B cell (primary cell): ENCODE data around the gene UBA1. TPM values are rescaled to one million over a fixed set of nuclear protein-coding genes. Genes with fewer than 3 reads are reported as not detected.

Experiments used
- ATAC-seq: fragments of 200-7000 bp; cut with Tn5 transposase; one replicate; pipeline ENCODE4 v1.10.0; 2021; ENCODE audit warnings: low read depth, mild to moderate bottlenecking, moderate number of reproducible peaks, moderate library complexity
- CTCF ChIA-PET: fragments of 350-600 bp; sonication (Branson Sonifier 250); formaldehyde crosslinking; loops from one replicate; lab custom pipeline; 2021; ENCODE audit warnings: antibody characterized with exemption, inconsistent platforms; lab: Charles Lee
- POLR2A ChIA-PET: fragments of 350-600 bp; sonication (Branson Sonifier 250); formaldehyde crosslinking; loops from one replicate; lab custom pipeline; 2021; ENCODE audit warnings: antibody characterized with exemption; lab: Charles Lee
- DNase-seq: peaks from one replicate; pipeline ENCODE4 v3.0.0; 2013
- H2AFZ ChIP-seq: 2 replicates; pipeline ENCODE4 v1.6.1; 2012; ENCODE audit warnings: mild to moderate bottlenecking, low read depth, low read length; ENCODE audit not compliant: insufficient read depth, poor library complexity, severe bottlenecking
- H3K27ac ChIP-seq, 2 donors: 1 replicate in 1 of 2; 2 replicates in 1 of 2; pipeline ENCODE4 v1.5.1; 2012 to 2013; ENCODE audit warnings: low read length in 2 of 2, mild to moderate bottlenecking in 2 of 2, moderate library complexity in 1 of 2
- H3K27me3 ChIP-seq, 4 experiments: fragments of 200-600 bp in 1 of 4; sonication (generic) in 1 of 4; replicated peaks in 1 of 4; 1 replicate in 2 of 4; 2 replicates in 2 of 4; pipeline versions ENCODE4 v1.6.1 to v1.7.0; 2013 to 2016; ENCODE audit warnings: low read length in 3 of 4, mild to moderate bottlenecking in 2 of 4, mixed read lengths in 1 of 4, moderate library complexity in 1 of 4; ENCODE audit not compliant: insufficient read depth in 4 of 4, control insufficient read depth in 3 of 4; ENCODE audit errors: control extremely low read depth in 1 of 4
- H3K36me3 ChIP-seq, 2 experiments: replicated peaks in 1 of 2; 1 replicate in 1 of 2; 2 replicates in 1 of 2; pipeline versions ENCODE4 v1.6.1 to v1.7.1; 2013; ENCODE audit warnings: low read length in 1 of 2; ENCODE audit not compliant: insufficient read depth in 2 of 2, control insufficient read depth in 1 of 2; ENCODE audit errors: control extremely low read depth in 1 of 2, extremely low read depth in 1 of 2
- H3K4me1 ChIP-seq, 2 donors: fragments of 200-600 bp in 1 of 2; sonication (generic) in 1 of 2; 1 replicate in 1 of 2; 2 replicates in 1 of 2; pipeline versions ENCODE4 v1.5.1 to v1.6.1; 2013 to 2017; ENCODE audit warnings: low read length in 2 of 2; ENCODE audit not compliant: control insufficient read depth in 2 of 2, insufficient read depth in 2 of 2
- H3K4me2 ChIP-seq: replicated peaks from 2 replicates; pipeline ENCODE3; 2012; ENCODE audit warnings: mild to moderate bottlenecking, low read depth, low read length; ENCODE audit not compliant: poor library complexity, severe bottlenecking
- H3K4me3 ChIP-seq, 5 experiments: fragments of 200-600 bp in 1 of 5; sonication (generic) in 1 of 5; 1 replicate in 3 of 5; 2 replicates in 2 of 5; pipeline versions ENCODE4 v1.5.1 to v1.7.0; 2011 to 2016; ENCODE audit warnings: low read length in 4 of 5, mild to moderate bottlenecking in 4 of 5, low read depth in 2 of 5, control low read depth in 1 of 5, moderate library complexity in 1 of 5; ENCODE audit not compliant: insufficient read depth in 1 of 5; ENCODE audit errors: control extremely low read depth in 1 of 5, extremely low read depth in 1 of 5
- H3K79me2 ChIP-seq: fragments of 200-600 bp; sonication (generic); one replicate; pipeline ENCODE4 v1.6.0; 2016; ENCODE audit warnings: low read length; ENCODE audit not compliant: control insufficient read depth, insufficient read depth
- H3K9ac ChIP-seq: fragments of 200-600 bp; sonication (generic); 2 replicates; pipeline ENCODE4 v1.6.1; 2017; ENCODE audit warnings: mild to moderate bottlenecking, low read length, moderate library complexity
- H3K9me3 ChIP-seq, 3 donors: one replicate each; pipeline versions ENCODE4 v1.6.1 to v1.7.1; 2013; ENCODE audit warnings: low read length in 2 of 3; ENCODE audit not compliant: control insufficient read depth in 2 of 3, insufficient read depth in 1 of 3; ENCODE audit errors: control extremely low read depth in 1 of 3
- H4K20me1 ChIP-seq: 2 replicates; pipeline ENCODE4 v1.6.0; 2012; ENCODE audit warnings: mild to moderate bottlenecking, low read length; ENCODE audit not compliant: insufficient read depth, control insufficient read depth, poor library complexity, severe bottlenecking
- H3K27ac Mint-ChIP-seq: one replicate; pipeline ENCODE4 v1.8.0; 2021; ENCODE audit warnings: mixed read lengths
- H3K27me3 Mint-ChIP-seq: one replicate; pipeline ENCODE4 v1.8.0; 2021; ENCODE audit warnings: mixed read lengths
- H3K4me1 Mint-ChIP-seq: one replicate; pipeline ENCODE4 v1.8.0; 2021; ENCODE audit warnings: mixed read lengths
- H3K4me3 Mint-ChIP-seq: one replicate; pipeline ENCODE4 v1.8.0; 2021; ENCODE audit warnings: mixed read lengths
- H3K9me3 Mint-ChIP-seq: one replicate; pipeline ENCODE4 v1.8.0; 2022; ENCODE audit warnings: mixed read lengths; ENCODE audit not compliant: insufficient read depth
- CTCF ChIP-seq: fragments of 200-600 bp; IDR thresholded peaks from one replicate; pipeline ENCODE4 v1.8.0; 2022; ENCODE audit warnings: antibody characterized with exemption, mild to moderate bottlenecking
- EZH2 ChIP-seq: IDR thresholded peaks from 2 replicates; pipeline ENCODE4 v1.6.1; 2012; ENCODE audit warnings: borderline replicate concordance, low read depth, mild to moderate bottlenecking, moderate library complexity, low read length; ENCODE audit not compliant: insufficient read depth, poor library complexity, severe bottlenecking
- WGBS: methylation state at CpG from one replicate; pipeline ENCODE4 v1.1.5; 2013; ENCODE audit warnings: missing lambda C conversion rate; ENCODE audit not compliant: insufficient coverage; 5-methylcytosine and 5-hydroxymethylcytosine counted together
- intact Hi-C: fragments of 100-400 bp; cut with micrococcal nuclease; formaldehyde crosslinking; loops from one replicate; pipeline ENCODE4 v1.10.0; 2022
- polyA plus RNA-seq: library from polyadenylated mRNA; depleted of rRNA; stranded (reverse); fragments of >200 nt; gene quantifications from 2 replicates; pipeline ENCODE4 v1.2.3, GENCODE V29; 2012
- total RNA-seq, 2 donors: library from RNA; stranded (reverse); fragments of 120-200 nt in 1 of 2; gene quantifications; 1 replicate in 1 of 2; 2 replicates in 1 of 2; pipeline versions ENCODE4 v1.2.3 to v1.2.4, GENCODE V29; 2013 to 2022

Gene UBA1
- total and polyA plus RNA-seq, 2 donors (not counting 1 experiment from before 2014, with no cell fraction given): 166 to 211 TPM

GRCh38 chrX:47247206-47247998 lies 53.8 kb downstream of the UBA1 start:
- intact Hi-C loops: no loop called here
- peak; percentile 3 for DNase-seq
- Histone ChIP-seq H3K79me2 (no peaks in the 10 kb centered on the region), H2AFZ (no peak overlapping the region), H3K9ac (no peak overlapping the region), H3K4me3 (no peak overlapping the region), H3K27me3 (no peaks in the 10 kb centered on the region), H3K9me3 (no peaks in the 10 kb centered on the region), H3K27ac (no peak overlapping the region), H3K4me1 (no peaks in the 10 kb centered on the region), H3K36me3 (peaks cover 0 to 20% of the 10 kb centered on the region in 2 experiments), H4K20me1 (no peaks in the 10 kb centered on the region), H3K4me2 (no peak overlapping the region)
- Mint-ChIP-seq H3K4me3 (no peak overlapping the region), H3K27me3 (no peaks in the 10 kb centered on the region), H3K9me3 (no peaks in the 10 kb centered on the region), H3K4me1 (no peaks in the 10 kb centered on the region), H3K27ac (no peak overlapping the region)
- no peak for ATAC-seq
- POLR2A ChIA-PET: no interaction called here
- CTCF ChIA-PET: no interaction called here
- TF ChIP-seq CTCF (no peak), EZH2 (no peak)
- 80% methylated on average over 4 of the region's 23 CpGs for WGBS

GRCh38 chrX:47247999-47248320 lies 54.3 kb downstream of the UBA1 start:
- WGBS: 92% methylated on average over 7 of the region's 13 CpGs
- no peak for DNase-seq

More at GRCh38 chrX:47247999-47248320, 54.3 kb downstream of the UBA1 start:
- peak overlapping the region; percentile 24 for H3K27ac Mint-ChIP-seq
- TF ChIP-seq EZH2: no peak
- TF ChIP-seq CTCF: no peak
- Histone ChIP-seq H3K9me3 (no peaks in the 10 kb centered on the region), H3K27me3 (no peaks in the 10 kb centered on the region), H3K4me2 (no peak overlapping the region), H3K9ac (no peak overlapping the region), H3K4me1 (no peaks in the 10 kb centered on the region), H3K79me2 (no peaks in the 10 kb centered on the region), H3K27ac (no peak overlapping the region), H4K20me1 (no peaks in the 10 kb centered on the region), H3K36me3 (peaks cover 0 to 17% of the 10 kb centered on the region in 2 experiments), H2AFZ (no peak overlapping the region), H3K4me3 (no peak overlapping the region)
- H3K4me1 Mint-ChIP-seq: no peaks in the 10 kb centered on the region
- ATAC-seq: no peak
- H3K9me3 Mint-ChIP-seq: no peaks in the 10 kb centered on the region
- ChIA-PET POLR2A (no interaction called here), CTCF (no interaction called here)
- no peak overlapping the region for H3K4me3 Mint-ChIP-seq
- no peaks in the 10 kb centered on the region for H3K27me3 Mint-ChIP-seq
- intact Hi-C loops: no loop called here
